GM13976 (cell line): ENCODE measurements around the gene TTC24.
"Not testable (repeated sequence)": the region's sequence is repeated elsewhere in the genome, so short reads cannot be mapped to it uniquely, and the experiment has no call there.

Experiments
- DNase-seq: peaks from one replicate; pipeline ENCODE4 v3.0.0; 2012; ENCODE audit warnings: low spot score
- CTCF ChIP-seq: IDR thresholded peaks from 2 replicates; pipeline ENCODE4 v1.5.1; 2012; ENCODE audit warnings: borderline replicate concordance, mild to moderate bottlenecking; ENCODE audit not compliant: insufficient read depth; ENCODE audit errors: extremely low read depth, missing control alignments, control extremely low read depth
- in situ Hi-C: fragments of 300-500 bp; cut with MboI; formaldehyde crosslinking; loops from one replicate; pipeline ENCODE4 v1.12.0; 2022; ENCODE audit warnings: low sequenced_read_pairs, mixed read lengths, inconsistent platforms; ENCODE audit not compliant: unreplicated experiment

The TTC24 gene

DNA sequence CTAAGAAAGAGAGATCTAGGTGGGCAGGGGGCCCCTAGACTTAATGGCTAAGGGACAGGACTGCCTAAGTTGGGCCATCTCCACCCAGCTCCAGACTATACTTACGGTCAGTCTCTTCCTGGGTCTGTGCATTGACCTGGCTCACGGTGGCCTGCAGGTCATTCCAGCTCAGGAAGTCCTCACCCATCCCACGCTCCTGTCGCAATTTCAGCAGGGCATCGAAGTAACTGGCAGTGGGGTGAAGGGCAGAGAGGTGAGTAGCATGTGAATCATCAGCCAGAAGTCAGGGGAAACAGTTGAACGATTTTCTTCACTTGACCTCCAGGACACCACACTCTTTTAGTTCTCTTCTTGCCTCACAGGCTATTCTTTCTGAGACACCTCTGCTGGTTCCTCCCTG lies 27.7 kb upstream of the TTC24 start:
- DNase-seq = no peak
- in situ Hi-C loops = no loop called here
- no peak for TF ChIP-seq CTCF

DNA sequence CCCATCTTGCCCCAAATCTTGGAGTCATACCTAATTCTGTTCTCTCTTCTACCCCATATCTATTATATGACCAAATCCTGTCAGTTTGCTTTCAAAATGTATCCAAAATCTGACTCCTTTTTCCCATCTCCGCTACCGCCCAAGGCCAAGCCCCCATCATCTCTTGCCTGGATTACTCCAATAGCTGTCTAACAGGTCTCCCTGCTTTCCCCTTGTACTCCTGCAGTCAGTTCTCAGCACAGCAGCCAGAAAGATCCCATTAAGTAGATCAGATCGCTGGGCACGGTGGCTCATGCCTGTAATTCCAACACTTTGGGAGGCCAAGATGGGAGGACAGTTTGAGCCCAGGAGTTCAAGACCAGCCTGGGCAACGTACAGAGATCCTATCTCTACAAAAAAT lies 27.0 kb upstream of the TTC24 start:
- DNase-seq = no peak
- in situ Hi-C loops = no loop called here
- TF ChIP-seq CTCF = no peak

DNA sequence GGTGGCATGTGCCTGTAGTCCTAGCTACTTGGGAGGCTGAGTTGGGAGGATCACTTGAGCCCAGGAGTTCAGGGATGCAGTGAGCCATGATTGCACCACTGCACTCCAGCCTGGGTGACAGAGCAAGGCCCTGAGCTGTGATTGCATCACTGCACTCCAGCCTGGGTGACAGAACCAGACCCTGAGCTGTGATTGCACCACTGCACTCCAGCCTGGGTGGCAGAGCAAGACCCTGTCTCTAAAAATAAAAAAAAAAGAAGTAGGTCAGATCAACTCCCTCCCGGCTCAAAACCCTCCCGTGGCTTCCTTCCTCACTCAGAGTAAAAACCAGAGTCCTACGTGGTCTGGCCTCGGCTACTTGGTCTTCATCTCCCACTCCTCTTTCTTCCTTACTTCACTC lies 26.6 kb upstream of the TTC24 start:
- DNase-seq, in situ Hi-C loops: not testable (repeated sequence)

- no peak for DNase-seq
- in situ Hi-C loops = no loop called here
- TF ChIP-seq CTCF = no peak
These were observed 25.6 kb upstream of the TTC24 start for GRCh38 chr1:156553860-156554485.

DNA sequence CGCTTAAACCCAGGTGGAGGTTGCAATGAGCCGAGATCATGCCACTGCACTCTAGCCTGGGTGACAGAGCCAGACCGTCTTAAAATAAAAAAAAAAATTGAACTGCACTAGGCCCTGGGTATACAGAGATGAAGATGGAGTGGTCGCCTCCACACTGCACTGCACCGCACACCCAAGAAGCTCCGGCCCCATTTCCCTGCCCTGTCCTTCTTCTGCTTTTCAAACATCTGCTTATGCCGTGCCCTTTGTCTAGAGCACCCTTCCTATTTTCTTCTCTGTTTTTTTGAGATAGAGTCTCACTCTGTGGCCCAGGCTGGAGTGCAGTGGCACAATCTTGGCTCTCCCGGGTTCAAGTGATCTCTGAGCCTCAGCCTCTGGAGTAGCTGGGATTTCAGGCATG lies 24.6 kb upstream of the TTC24 start:
- DNase-seq = no peak
- in situ Hi-C loops = no loop called here
- TF ChIP-seq CTCF = no peak

DNA sequence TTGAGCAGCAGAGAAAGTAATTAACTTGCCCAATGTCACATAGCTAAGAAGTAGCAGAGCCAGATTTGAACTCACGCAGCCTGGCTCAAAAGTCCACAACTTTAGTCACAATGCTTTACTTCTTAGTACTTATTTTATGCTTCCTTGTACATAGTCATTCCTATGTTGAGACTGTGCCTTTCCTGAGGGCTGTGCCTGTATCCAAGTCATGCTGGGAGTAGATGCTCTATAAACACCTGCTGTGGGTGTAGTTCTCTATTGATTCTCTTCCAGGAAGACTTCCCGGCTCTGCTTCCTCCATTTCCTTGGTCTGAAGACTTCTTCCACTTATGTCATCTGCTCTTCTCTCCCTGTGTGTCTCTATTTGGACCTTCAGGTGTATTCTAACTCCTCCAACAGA lies 23.8 kb upstream of the TTC24 start:
- no peak for TF ChIP-seq CTCF
- in situ Hi-C loops = no loop called here

DNA sequence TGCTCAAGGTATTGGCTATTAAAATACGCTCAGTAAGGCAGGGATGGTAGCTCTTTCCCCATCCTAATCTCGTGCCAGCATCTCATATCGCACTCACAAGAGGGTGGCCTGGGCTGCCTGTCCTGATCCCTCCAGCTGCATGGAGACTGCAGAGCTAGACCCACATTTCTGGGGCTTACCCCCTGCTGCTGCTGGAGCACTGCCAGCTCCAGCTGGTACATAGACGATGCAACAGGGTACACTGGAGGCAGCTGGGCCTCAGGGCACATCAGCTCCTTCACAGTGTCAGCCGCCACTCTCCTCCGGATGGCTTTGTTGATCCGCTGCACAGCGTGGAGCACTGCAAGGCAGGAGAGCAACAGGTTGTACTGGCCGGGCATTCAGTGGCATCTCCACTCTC lies 23.2 kb upstream of the TTC24 start:
- no peak for DNase-seq
- in situ Hi-C loops = no loop called here
- TF ChIP-seq CTCF = no peak

More for the DNA sequence above, 23.8 kb upstream of the TTC24 start:
- no peak for DNase-seq
